Measurements from ENCODE around the gene SLC39A3.

The SLC39A3 gene, protein sequence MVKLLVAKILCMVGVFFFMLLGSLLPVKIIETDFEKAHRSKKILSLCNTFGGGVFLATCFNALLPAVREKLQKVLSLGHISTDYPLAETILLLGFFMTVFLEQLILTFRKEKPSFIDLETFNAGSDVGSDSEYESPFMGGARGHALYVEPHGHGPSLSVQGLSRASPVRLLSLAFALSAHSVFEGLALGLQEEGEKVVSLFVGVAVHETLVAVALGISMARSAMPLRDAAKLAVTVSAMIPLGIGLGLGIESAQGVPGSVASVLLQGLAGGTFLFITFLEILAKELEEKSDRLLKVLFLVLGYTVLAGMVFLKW

DNA sequence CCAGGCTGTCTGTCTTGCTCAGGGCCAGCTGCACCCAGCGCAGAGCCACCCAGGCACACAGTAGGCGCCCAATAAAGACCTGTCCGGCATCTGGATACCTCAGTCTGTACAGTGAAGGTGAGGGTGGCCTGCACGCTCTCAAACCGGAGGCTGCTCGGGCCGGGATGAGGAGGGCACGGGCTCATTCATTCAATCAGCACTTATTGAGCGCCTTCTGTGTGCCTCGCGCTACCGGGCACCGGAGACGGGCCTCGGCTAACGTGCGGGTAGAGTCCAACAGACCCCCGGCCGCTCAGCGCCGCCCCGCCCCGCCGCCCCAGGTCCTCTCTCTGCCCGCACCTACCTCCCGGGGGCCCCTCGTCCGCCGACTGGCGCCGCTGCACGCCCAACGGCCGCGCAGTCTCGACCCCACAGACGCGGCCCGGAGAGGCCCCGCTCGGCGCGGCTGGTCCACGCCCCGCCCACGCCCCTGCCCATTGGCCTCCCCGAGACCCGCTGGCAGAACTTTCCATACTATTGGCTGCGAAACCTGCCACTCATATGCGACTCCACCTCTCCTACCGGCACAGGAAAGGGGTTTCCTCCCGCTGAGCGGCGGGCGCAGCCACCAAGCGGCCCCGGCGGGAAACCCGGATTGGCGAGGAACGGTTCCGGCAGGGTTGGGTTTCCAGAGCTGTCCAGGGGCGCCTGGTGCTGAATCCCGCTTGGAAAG, at the start of gene SLC39A3:
Gene SLC39A3 (minus strand): TSS at position 416 of the 712 bp plus-strand sequence. CDS start 2,760 bp downstream, outside the sequence.
- DNase-seq (ENCODE audit: low read depth) = peak; percentile 99

DNA sequence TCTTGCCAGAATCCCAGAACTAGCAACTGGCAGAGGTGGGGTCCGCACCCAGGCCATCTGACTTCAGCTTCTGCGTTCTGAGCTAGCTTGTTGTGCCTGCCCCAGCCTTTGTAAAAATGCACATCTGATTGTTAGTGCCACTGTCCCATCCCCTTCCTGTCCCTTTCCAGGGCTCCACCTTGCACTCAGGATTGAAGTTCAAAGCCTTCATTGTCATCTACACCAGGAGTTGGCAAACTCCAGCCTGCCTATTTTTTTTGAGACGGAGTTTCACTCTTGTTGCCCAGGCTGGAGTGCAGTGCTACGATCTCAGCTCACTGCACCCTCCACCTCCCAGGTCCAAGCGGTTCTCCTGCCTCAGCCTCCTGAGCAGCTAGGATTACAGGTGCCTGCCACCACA, 48.4 kb upstream of the SLC39A3 start:
- no peak for DNase-seq (ENCODE audit: low read depth)

DNA sequence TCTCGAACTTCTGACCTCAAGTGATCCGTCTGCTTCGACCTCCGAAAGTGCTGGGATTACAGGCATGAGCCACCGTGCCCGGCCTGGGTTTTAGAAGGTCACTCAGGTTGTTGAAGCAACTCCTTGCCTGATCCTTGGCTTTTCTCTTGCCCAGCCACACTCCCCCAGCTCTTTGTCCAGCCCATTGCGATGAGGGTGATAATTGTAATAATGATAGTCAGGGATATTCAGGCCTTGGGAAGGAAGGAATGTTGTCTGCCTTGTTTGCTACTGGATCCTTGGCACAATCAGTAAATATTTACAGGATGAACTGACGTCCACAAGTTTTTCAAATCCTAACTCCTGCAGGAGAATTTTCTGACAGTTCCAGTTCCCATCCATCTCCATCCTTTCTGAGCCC, 47.3 kb upstream of the SLC39A3 start:
- no peak for DNase-seq (ENCODE audit: low read depth)

DNA sequence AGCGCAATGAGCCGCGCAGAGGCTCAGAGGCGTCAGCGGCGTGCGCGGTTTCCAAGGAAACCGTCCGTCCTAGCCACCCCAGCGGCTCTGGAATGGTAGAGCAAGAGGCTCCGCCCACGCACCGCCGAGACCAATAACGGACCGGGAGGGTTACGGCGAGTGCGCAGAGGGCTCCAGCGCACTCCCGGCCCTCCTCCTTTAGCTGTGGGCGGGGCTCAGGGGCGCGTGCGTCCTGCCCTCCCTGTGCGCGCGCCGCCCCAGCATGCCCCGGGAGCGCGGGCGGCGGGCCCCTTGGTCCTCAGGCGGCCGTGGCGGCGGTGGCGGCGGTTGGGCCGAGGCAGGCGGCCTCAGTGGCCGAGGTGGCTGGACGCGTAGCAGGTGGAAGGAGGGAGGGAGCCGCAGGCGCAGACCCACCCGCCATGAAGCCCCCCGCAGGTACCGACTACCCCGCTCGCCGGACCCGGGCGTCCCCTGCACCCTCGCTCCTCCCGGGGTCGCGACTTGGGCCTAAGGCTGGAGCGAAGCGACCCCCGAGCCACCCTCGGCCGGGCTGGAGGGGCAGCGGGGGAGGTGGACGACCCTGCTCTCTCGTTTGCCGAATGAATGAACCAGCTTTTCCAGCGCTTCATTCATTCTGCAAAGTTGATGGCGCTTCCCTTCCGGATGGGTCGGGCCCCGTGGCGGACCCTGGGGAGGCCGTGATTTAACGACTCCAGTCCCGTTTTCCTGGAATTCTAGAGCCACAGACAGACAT, 45.6 kb upstream of the SLC39A3 start, which contains the start of gene THOP1:
Gene THOP1 (plus strand): TSS at position 260 of the 754 bp plus-strand sequence. CDS start 160 bp downstream, at position 420.
- DNase-seq (ENCODE audit: low read depth) = peak; percentile 100

DNA sequence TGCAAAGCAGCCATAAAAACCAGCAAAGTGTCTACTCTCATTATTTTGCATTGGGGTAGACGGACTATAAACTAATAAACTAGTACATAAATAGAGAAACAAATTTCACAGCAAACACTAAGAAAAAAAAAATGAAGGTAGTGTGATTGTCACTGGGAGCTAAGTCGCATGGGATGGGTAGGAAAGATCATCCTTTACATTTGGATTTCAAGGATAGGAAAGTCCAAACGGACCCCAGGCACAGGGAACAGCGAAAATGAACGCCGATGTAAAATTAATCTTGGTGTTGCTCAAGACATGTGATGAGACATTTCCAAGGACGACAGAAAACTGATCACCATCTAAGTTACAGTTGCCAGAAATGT, 43.9 kb upstream of the SLC39A3 start:
- no peak for DNase-seq (ENCODE audit: low read depth)

DNA sequence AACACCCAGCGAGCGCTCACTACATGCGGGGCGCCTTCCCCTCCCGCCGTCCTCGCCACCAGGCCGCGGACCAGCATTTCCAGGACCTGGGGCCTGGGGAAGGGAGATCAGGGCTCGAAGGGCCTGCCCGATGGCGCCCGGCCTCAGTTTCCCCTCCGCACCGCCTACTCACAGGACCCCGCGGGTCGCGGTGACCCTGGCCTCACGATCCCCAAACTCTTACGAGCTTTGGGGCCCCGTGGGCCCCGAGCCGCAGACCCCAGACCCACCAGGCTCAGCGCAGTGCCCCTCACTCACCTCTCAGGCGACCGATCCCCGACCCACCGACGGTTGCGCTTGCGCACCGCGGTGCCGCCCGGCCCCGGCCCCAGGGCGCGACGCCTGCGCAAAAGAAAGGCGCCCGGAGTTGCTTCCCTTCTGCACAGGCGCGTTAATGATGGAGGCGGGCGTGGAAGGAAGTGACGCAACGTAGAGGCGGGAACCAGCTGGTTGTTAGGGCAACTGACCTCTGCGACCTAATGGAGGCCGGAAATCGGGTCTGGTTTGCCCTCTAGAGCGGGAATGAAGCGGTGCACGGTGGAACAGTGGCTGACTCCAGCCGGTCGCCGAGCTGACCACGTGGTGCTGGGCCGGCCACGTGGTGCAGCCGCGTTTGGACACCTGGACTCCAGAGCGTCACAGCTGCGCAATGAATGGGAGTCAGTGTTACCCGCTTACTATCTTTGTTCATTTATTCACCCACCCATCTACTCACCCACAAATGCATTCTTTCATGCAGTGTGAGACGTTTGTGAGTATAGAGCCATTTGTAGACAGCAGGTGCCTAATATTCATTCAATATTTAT, 43.3 kb upstream of the SLC39A3 start, which contains the start of gene SGTA:
Gene SGTA (minus strand): TSS at position 338 of the 845 bp plus-strand sequence. CDS start 14,205 bp downstream, outside the sequence.
- DNase-seq (ENCODE audit: low read depth) = peak; percentile 95

DNA sequence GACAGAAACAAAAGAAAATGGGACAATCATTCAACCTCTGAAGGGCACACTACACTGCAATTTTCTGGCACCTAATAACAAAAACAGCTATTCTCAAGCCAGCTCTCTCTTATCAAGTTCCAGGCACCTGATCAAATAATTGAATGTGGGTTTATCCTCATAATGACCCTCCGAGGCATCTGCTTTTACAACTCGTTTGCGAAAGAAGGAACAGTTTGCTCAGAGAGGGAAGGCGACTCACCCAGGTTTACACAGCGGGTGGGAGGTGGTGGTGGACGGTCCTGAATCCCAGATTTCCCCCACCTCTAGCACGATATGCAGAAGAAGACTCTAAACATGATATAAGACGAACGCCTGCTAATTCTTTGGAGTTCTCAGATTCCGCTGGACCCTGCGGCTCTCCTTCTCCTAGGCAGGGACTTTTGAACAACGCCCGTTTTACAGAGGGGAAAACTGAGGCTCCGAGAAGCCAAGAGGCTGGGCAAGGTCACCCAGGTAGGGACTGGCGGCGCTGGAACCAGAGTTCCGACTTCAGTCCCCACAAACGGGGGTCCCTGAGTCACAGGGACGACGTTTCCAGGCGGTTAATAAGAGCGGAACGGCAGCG, 42.6 kb upstream of the SLC39A3 start:
- no peak for DNase-seq (ENCODE audit: low read depth)

DNA sequence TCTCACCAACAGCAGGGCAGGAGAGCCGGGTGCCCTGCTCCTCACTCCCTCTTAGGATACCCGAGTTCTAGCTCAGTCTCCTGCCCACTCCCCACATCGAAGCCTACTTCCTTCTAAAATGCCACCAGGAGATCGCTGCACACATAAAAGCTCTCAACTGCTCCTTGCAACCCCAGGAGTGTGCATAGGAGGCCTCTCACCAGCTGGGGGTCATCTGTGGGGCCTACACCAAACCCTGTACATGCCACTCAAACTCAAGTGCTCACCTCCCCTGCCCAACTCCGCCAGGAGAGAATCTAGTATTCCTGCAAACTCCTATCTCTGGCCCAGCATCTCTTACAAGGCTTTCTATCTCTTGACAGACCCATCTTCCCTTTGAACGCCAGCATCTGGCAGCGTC, 40.5 kb upstream of the SLC39A3 start:
- DNase-seq (ENCODE audit: low read depth) = no peak

DNA sequence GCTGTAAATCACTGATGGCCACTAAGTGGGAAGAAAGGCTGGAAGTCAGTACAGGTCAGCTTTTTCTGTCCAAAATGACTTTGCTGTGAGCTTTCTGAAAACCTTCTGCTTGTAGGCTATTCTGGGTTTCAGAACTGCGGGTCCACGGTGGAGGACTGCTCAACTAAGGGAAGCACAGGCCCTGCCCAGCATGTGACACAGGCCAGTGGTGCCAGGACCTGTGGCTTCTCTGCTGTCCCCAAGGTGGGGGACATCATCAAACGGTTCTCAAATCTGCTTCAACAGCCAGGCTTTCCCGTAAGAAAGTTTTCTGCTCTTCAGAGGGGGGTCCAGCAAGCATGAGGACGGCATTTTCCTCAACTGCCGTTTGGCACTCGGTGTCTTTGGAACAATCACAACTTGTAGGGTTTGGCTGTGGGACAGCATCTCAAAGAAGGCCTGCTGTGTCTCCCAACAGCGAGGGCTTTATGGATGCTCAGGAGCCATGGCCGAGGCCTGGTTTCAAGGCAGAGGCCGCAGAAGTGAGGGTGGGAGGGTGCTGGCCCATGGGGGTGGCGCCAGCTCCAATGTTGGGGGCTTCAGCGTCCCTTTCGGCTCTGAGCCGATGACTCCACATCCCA, 39.4 kb upstream of the SLC39A3 start:
- no peak for DNase-seq (ENCODE audit: low read depth)

DNA sequence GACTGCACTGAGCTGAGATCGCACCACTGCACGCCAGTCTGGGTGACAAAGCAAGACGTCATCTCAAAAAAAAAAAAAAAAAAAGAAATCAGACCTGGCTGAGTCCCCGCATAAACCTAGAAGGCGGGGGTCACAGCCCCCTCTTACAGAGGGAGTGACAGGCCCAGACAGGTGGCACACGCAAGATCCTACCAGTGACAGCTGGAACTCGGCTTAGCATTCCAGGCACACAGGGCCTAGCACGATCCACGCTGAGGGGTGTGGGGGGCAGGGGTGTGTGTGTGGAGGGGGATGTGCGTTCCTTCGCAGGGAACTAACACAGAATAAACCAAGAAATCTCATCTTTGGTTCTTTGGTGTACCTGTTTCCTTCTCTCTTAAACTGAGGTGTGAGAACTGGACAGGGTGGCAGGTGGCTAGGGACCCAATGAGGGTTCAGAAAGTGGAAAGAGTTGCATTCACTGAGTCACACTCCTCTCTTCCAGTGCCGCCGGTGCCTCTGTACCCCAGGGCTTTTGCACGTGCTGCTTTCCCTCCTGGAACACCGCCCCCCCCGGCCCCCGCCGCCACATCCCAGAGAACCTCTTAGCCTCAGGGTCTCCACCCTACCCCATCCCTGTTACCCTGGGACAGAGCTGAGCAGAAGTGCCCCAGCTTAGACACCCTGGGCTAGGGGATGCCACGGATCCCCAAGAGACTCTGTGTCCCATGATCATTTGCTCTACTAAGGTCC, 38.3 kb upstream of the SLC39A3 start:
- DNase-seq (ENCODE audit: low read depth) = no peak

DNA sequence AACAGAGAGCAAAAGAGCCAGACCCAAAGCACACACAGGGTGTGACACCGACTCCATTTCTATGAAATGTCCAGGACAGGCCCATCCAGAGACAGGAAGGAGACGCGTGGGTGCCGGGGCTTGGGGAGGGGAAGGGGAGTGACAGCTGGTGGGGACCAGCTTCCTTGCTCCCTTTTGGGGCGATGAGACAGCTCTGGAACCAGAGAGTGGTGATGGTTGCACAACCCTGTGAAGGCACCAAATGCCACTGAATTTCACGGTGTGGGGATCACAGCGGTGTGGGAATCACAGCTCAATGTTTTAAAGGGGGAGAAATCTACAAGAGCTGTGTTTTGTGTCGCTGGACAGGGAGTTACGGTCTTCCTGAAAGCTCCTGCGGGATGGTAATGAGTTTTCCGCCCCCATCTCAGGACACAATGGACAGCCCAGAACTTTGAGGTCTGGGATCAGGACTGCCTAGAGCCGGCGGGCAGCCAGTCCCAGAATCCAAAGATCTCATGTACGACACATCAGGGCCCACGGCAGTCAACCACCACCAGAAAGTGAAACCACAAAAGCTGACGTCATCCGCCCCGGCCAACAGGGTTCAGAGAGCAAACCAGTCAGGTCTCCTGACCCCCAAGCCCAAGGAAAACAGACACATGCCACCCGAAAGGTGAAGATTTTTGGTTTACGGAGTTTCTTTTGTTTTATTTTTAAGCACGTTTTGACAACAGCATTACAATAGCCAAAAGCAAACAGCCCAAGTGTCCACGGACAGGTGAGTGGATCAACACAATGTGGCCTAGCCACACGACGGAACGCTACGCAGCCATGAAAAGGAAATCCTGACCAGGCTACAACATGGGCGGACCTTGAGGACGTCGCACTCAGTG, 36.0 kb upstream of the SLC39A3 start:
- DNase-seq (ENCODE audit: low read depth) = peak; percentile 67

DNA sequence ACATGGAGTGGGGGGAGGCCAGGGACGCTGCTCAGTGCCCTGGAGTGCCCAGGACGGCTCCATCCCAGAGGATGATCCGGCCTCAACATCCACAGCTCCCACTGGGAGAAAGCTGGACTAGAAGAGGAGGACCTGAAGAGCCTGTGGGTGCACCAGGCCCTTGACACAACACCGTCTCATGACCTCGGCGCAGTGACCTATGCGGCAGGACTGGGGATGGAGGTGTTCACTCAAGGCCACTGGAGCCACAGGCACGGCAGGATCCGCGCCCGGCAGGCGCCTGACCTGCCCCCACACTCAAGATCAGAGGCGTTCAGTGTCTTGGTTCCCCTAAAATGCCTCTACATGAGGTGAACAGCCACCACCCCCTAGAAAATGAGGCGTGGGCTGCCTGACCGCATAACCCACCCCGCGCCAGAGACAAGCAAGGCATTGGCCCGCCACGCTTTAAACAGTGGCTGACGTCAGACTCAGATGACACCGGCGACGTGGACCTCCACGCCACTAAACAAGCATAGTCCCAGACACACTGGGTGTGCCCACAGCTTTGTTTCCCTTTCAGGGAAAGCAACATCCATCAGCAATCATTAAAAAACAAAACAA, 35.2 kb upstream of the SLC39A3 start:
- no peak for DNase-seq (ENCODE audit: low read depth)

DNA sequence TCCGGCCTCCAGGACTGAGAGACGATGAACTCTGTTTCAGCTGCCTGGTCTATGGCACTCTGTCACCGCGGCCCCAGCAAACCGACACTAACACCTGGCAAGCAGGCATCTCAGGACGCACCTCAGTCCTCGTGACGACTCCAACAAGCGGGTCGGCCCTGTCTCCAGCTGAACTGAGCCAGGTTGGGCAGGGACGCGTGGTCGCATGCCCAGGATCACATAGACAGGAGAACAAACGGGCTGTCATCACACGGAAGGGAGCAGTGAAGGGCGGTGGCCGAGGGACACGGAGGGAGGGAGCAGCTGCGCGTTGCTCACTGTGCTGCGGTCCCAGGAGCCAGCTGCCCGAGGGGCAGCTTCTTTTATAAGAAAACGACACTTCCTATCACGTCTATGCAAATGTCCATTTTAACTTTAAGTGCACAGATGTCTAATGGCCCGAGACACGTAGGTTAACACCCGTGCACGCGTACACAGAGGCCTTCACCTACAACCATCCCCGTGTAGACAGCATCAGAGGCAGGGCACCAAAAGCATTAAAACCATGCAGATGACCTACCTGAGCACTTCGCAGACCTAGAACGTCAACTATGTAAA, 34.4 kb upstream of the SLC39A3 start:
- no peak for DNase-seq (ENCODE audit: low read depth)

DNA sequence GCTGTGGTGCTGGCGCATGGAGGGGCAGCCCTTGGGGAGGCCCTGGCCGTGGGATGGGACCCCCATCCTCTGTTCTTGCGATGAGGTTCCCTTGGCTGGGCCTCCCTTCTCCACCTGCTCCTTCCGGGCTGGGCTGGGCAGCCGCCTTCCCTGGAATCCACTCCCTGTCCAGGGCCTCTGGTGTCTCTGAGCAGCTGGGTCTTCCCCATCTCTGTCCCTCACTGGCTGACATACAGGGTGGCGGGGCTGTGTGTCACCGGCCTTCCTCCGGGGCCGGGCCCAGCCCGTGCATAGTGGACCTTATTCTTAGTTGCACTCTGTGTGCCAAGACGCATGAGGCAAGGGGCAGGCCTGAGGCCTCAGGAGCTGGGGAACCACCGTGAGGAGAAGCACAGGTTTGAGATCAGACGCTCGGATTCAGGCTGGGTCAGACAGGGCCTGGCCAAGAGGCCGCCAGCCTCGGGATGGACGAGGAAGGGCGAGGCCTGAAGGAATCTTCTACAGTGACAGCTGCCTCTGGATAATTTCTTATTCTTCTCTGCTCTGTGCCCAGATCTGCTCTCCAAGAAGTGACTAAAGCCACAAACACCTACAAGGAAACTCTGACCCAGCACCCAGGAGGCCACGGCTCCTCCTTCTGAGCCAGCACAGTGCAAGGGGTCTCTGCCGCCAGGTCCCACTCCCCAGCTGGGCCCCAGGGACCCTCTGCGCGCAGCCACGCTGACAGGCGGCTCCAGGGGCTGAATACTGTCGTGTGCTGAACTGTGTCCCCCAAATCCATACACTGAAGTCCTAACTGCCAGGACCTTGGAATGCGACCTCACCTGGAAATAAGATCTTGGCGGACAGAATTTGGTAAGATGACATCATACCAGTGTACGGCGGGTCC, 32.2 kb upstream of the SLC39A3 start:
- DNase-seq (ENCODE audit: low read depth) = no peak

DNA sequence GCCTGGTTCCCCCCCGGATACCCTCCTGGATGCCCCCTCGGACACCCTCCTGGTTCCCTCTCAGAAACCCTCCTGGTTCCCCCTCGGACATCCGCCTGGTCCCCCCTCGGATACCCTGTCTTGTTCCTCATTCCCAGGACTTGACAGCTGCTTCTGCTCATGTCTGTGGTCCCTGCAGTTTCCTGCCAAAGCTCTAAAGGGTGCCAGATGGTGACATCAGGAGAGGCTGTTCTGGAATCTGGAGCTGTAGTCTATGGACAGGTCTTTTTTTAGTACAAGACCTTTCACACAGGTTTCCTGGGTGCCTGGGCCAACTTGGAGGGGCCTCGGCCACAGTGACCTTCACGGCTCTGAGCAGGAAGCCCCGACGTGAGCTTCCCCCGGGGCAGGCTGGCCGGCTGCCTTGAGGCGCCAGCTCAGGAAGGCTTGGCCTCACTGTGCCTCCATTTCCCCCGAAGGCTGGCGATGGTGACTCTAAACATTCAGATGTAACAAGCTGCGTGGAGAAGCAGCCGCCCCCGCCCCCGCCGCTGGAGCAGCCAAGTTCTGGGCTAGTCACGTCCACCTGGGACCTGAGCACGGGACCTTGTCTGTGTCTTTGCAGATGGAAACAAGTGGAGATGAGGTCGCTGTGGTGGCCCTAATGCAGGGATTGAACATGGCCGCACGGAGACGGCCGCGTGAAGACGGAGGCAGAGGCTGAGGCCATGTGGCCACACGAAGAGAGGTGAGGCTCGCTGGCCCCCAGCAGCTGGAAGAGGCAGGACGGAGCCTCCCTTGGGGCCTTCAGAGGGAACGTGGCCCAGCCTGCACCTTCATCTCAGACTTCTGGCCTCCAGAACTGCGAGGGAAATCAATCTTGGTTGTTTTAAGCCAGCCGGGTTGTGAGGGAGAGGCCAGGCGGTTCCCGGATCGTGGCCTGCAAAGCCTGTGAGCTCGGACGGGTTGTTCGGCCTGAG, 30.5 kb upstream of the SLC39A3 start:
- no peak for DNase-seq (ENCODE audit: low read depth)

DNA sequence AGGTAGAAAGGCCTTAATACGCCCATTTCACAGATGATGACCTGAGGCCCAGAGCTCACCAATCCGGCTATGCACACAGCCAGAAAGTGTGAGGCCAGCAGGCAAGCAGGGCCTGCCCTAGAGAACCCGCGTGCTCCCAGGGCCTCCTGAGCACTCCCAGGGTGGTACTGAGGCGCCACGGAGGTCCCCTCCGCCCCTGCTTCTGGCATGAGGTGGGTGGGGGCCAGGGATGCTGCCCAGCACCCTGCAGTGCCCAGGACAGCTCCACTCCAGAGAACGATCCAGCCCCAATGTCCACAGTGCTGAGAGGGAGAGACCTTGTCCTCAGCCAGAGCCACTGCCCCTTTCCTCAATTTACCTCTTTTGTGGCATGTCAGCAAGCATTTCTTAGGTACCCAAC, 29.4 kb upstream of the SLC39A3 start:
- no peak for DNase-seq (ENCODE audit: low read depth)

Measured in activated T-cell treated with anti-CD3 and anti-CD28 coated beads for 48 hours (primary cell).